Bone marrow (tissue), 2 donors: ENCODE results near the gene SLC13A1.
"Not testable (repeated sequence)": the region's sequence is repeated elsewhere in the genome, so short reads cannot be mapped to it uniquely, and the experiment has no call there.

Experiments used
- DNase-seq, 2 donors: peaks; one replicate each; lab custom pipeline; 2025; lab: John Stamatoyannopoulos, UW

The SLC13A1 gene, protein sequence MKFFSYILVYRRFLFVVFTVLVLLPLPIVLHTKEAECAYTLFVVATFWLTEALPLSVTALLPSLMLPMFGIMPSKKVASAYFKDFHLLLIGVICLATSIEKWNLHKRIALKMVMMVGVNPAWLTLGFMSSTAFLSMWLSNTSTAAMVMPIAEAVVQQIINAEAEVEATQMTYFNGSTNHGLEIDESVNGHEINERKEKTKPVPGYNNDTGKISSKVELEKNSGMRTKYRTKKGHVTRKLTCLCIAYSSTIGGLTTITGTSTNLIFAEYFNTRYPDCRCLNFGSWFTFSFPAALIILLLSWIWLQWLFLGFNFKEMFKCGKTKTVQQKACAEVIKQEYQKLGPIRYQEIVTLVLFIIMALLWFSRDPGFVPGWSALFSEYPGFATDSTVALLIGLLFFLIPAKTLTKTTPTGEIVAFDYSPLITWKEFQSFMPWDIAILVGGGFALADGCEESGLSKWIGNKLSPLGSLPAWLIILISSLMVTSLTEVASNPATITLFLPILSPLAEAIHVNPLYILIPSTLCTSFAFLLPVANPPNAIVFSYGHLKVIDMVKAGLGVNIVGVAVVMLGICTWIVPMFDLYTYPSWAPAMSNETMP

DNA sequence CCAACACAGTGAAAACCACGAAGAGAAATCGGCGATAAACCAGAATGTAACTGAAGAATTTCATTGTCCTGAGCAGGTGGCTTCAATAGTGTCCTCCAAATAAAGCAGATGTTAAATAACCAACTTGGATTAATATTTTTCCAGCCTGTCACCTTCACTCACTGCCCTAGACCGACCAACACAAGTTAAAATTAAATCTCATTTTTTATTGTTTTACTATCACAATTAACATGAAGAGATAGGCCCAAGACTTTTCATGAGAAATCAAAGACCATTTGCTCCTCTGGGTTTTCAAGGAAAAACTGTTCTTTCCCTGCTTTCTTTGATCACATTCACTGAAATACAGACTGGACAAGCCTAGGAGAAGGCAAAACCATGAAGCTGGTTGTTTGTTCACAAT is at the start of gene SLC13A1:
SLC13A1 (minus strand) TSS at position 87 of the 400 bp plus-strand sequence; CDS start at position 64, 23 bp downstream.
- no peak for DNase-seq

GRCh38 chr7:123244768-123245167 is 45.0 kb upstream of the SLC13A1 start:
- DNase-seq, result no peak

- DNase-seq, result no peak
These were observed 42.8 kb upstream of the SLC13A1 start for GRCh38 chr7:123242467-123243092.

- no peak for DNase-seq
These were observed 42.0 kb upstream of the SLC13A1 start for GRCh38 chr7:123241809-123242208.

DNA sequence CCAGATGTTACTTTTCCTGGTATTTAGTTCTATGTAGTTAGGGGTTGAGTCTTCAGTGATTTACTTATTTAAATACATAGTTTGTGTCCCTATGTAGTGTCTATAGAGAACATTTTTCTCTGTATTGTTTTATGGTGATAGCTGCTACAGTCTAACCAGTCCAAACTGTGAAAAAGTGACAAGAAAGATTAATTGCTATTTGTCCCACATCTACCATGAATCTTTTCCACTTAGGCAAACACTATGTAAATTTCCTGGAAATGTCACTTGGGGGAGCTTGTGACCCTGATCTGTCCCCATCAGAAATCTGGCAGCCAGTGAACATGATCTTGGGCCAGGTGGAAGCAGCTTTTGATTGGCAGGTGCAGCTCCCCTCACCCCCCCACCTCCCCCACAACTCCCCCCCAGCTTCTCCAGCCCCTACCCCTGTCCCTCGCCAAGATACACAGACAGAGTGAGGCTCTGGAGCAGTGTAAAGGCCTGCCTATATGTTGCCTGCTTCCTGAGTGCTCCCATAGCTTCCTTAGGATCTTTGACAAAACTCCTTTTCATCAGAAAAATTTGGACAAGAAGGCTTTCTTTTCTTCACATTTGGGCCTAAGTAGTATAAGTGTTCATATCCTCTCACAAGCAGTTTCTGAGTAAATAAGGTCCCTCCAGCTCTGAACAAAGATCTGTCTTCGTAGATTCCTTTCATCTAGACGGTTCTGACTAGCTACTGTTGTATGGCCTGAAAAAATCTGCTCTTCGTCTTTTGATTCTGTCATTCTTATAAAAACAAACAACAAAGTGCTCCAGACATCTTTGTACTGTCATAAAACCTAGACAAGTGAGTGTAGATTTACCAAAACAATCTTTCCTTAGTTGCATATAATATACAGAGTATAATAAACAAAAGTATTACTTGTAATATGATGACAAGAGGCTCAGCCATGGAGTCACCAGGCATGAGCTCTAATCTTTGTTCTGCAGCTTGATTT is 31.5 kb upstream of the SLC13A1 start:
- no peak for DNase-seq

GRCh38 chr7:123230603-123231002 is 30.8 kb upstream of the SLC13A1 start:
- DNase-seq, result no peak

- no peak for DNase-seq
These were observed 30.4 kb upstream of the SLC13A1 start for GRCh38 chr7:123230147-123230546.

- no peak for DNase-seq
These were observed 29.7 kb upstream of the SLC13A1 start for GRCh38 chr7:123229426-123229825.

GRCh38 chr7:123227666-123228065 is 27.9 kb upstream of the SLC13A1 start:
- not testable (repeated sequence) for DNase-seq

GRCh38 chr7:123220396-123220795 is 20.6 kb upstream of the SLC13A1 start:
- DNase-seq, result no peak

- no peak for DNase-seq
These were observed 19.1 kb upstream of the SLC13A1 start for GRCh38 chr7:123218866-123219265.

DNA sequence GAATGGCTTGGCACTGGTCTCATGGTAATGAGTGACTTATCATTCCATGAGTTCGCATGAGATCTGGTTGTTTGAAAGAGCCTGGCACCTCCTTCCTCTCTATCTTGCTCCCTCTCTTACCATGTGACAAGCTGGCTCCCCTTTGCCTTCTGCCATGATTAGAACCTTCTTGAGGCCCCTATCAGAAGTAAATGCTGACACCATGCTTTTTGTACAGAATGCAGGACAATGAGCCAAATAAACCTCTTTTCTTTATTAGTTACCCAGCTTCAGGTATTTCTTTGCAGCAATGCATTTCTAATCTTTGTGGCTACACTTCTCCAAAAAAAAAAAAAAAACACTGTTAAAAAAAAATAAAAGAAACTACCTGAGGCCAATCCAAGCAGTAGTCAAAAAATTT is 17.1 kb upstream of the SLC13A1 start:
- no peak for DNase-seq

GRCh38 chr7:123215350-123215749 is 15.6 kb upstream of the SLC13A1 start:
- no peak for DNase-seq

DNA sequence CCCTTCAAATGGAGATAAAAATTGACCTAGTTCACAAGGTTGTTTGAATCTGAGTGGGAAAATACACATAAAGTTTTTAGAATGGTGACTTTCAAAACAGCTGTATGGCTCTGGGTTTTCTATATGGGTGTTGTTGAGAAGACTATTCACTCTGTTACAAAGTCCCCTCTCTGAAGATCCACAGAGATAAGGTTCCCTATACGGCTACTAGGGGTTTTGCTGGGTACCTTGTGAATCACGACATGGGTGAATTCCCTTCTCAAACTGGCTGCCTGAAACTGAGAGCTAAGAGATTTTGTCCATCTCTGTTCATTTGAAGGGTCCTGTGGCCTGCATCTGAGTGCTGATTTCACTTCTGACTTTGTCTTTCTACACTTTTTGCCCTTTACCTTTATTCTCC is 11.8 kb upstream of the SLC13A1 start:
- DNase-seq, result no peak

GRCh38 chr7:123210986-123211385 is 11.2 kb upstream of the SLC13A1 start:
- DNase-seq, result no peak

DNA sequence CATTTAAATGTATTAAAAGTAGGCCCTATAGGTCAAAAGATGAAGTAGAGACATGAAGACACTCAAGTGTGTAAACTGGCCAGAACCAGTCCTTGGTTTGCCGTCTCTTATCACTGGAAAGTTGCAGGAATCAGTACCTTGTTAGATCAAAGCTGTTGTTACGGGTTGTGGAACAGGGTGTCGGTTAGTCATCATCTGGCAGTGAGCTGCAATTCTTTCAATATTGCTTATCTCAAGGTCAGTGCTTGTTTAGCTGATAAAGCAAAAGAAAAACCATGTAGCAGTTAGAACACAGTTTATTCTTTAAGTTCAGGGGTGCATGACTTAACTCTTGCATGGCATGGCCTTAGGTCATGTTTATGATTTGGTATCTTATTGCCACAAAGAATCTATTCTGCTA is 10.0 kb upstream of the SLC13A1 start:
- DNase-seq, result no peak

- DNase-seq, result no peak
These were observed 9.0 kb upstream of the SLC13A1 start for GRCh38 chr7:123208793-123209192.

DNA sequence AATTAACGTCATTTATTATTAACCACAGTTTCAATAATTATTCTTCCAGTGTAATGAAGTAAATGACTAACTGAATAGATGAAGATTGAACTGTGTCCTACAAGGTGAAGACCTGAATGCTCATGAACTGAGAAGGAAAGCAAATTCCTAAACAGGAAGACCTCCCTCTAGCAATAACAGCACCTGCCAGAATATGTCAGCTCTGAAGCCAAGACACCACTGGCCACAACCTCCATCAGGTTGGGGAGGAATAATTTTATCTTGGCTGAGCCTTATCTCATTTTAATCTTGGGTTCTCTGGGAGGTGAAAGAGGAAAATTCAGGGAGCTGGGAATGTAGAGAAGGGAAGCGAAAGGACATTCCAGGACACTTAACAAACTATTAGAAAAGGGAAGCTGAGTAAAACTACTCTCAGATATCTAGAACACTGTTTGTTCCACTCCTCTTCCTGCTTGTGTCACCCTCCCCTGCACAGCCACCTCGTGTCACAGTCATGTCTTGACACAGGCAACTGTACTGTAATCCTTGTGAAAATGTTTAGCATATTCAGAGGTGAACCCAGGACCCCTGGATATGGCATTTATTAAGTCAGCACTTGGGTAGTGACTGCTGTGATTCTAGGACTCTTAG is 4.6 kb upstream of the SLC13A1 start:
- DNase-seq, result no peak

DNA sequence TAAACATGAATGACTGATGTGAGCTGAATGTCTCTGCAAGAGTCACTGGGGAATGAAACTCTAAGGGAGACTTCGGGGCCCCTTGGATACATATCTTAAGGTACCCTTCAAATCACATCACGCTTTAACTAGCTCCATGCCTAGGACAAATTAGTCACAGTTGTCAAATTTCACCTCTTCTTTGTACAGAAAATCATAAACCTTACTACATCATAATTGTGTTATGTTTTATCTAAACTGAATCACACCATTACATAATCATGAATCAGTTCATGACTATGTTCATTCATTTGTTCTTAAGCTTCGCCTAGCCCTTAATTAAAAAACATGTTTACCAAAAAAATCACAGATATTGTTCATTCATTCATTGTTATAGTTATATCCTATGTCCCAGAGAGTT is 2.1 kb upstream of the SLC13A1 start:
- no peak for DNase-seq

DNA sequence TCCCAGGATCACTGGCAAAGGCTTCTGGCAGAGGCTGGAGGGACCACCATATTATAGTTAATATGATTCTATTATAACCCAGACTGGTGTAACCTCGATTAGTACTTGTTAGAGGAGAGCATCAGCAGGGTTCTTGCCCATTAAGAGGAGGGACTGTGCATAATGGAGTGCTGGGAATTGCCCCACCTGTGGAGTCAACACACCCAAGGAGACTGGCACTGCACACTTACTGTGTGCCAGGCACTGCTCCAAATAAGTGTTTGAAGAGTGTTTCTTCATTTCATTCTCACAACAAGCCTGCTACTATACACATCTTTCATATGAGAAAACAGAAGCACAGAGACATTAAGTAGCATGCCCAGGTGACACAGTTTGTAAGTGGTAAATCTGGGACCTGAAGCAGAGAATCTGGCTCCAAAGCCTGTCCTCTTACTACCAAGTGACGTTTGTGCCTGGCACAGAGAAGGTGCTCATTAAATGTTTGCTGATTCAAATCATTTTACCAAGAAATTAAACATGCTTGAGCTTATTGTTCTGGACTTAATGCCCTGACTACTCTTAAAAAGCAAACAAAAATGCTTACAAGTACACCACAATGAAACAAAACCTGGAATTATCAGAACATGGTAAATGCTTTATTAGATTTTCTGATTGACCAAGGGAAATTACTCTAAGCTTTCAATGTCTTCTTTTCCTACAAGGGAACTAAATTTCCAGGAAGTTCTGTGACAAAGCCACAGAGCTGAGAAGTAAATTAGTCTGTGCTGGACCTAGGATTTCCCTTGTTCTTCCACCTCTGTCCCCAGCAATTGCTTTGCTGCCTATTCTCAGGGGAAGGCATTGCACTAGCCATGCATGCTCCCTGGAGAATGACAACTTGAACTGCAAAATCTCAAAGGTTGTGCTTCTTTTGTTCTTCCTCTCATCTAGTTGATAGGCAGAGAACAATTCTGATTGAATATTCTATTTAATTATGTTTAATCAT is 809 bp downstream of the SLC13A1 start:
- DNase-seq, result no peak
